Measurements from ENCODE around the gene ZNF609.

Gene ZNF609

GRCh38 chr15:64701482-64702184 lies 241.3 kb downstream of the ZNF609 start:
- no peak for DNase-seq

- DNase-seq: peak; percentile 83 to 84
Measured at GRCh38 chr15:64702816-64703631, 242.6 kb downstream of the ZNF609 start.

DNA sequence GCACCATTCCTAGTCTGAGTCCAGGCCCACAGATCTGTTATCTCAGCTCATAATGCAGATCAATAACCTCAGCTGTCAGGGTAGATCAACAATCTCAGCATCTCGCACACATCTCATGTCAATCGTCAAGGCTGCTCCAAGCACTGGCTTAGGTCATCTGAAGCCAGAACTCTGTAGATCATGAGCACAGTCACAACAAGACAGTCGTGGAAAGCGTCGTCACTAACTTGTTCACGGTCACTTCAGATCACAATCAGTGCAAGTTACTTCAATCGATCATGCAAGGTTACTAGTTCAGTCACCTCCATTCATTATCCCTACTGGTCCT lies 243.2 kb downstream of the ZNF609 start:
- no peak for DNase-seq

GRCh38 chr15:64705006-64705405 lies 244.6 kb downstream of the ZNF609 start:
- no peak for DNase-seq

DNA sequence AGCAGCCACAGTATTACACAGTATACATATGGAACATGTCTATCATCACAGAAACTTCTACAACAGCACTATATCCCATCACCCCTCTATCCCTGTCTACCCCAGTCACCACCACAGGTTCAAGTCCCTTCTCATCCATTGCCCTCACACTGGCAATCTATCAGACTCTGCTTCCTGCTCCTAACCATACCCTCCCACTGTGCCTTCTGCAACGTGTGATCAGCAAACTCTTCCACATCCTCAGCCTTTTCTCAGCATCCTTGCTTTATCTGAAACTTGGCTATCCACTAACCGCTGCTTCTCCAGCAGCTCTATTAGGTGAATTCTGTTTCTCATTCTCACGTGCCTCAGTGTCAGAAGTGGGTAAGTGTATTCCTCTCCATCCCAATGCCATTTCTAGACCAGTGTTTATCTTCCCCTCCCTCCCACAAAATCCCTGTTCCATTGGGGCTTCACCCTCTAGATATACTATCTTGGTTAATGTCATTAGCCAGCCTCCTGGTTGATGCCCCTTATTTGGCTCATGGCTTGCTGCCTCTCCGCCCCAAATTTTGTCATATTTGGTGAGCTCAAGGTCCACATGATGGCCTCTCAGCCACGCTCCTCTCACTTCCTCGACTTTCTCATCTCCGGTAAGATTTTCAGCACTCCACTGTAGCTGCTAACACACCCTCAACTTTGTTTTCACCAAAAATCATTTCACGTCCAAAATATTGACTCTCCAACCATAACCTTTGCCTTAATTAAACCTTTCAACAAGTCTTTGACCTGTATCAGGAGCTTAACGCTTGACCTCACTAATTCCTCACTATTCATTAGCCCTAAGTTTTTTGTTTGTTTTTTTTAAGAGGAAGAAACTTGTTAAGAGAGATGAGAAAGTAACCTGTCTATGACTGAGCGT lies 245.9 kb downstream of the ZNF609 start:
- no peak for DNase-seq

DNA sequence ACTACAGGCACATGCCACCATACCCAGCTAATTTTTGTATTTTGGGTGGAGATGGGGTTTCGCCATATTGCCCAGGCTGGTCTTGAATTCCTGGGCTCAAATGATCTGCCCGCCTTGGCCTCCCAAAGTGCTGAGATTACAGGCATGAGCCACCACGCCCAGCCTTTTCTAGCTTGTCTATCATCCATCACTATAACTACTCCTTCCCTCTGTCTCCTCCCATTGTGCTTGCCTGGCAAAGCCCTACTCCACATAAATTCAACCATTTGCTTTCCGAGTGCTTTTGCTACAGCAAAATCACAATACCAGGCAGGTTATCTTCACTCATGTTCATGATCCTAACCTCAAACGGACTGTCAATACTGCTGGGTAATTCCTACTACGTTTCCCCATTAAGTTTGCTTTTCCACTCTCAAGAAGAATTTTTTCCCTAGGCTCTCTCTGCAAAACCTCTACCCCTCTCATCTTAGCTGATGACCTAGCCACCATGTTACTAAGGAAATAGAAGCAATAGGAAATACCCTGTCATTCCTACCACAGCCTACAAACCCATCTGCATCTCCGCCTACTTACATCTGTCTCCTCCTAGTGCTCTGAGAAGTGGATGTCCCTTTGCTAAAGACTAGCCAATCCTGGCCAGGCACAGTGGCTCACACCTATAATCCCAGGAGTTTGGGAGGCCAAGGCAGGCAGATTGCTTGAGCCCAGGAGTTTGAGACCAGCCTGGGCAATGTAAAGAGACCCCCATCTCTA lies 250.5 kb downstream of the ZNF609 start:
- DNase-seq: no peak

DNA sequence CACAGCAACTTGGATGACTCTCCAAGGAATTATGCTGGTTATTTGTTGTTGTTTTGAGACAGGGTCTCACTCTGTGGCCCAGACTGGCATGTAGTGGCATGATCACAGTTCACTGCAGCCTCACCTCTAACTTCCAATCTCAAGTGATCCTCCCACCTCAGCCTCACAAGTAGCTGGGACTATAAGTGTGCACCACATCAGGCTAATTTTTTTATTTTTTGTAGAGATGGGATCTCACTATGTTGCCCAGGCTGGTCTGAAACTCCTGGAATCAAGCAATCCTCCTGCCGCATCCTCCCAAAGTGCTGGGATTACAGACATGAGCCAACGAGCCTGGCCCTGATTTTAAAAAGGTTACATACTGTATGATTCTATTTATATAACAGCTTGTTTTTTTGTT lies 252.0 kb downstream of the ZNF609 start:
- DNase-seq: no peak

DNA sequence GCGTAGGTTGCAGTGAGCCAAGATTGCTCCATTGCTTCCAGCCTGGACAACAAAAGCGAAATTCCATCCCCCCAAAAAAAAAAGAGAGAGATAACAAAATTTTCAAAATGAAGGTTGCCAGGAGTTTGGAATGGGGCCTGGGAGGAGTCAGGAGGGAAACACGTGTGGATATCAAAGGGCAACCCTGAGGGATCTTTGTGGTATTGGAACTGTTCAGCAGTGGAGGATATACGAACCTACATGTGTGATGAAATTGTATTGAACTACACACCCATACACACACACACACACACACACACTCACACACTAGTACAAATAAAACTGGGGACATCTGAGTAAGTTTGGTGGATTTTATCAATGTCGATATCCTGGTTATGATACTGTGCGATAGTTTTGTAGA lies 253.2 kb downstream of the ZNF609 start:
- DNase-seq: no peak

DNA sequence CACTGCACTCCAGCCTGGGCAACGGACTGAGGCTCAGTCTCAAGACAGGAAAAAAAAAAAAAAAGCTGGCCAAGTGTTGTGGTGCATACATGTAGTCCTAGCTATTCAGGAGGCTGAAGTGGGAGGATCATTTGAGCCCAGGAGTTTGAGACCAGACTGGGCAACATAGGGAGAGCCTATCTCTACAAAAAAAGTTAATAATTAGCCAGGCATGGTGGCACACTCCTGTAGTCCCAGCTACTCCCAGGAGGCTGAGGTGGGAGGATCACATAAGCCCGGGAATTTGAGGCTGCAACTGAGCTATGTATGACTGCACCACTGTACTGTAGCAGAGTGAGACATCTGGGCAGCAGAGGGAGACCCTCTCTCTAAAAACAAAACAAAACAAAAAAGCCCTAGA lies 256.1 kb downstream of the ZNF609 start:
- DNase-seq: no peak

GRCh38 chr15:64717130-64717529 lies 256.8 kb downstream of the ZNF609 start:
- DNase-seq: no peak

- DNase-seq: no peak
Measured at GRCh38 chr15:64717735-64718495, 257.5 kb downstream of the ZNF609 start.

DNA sequence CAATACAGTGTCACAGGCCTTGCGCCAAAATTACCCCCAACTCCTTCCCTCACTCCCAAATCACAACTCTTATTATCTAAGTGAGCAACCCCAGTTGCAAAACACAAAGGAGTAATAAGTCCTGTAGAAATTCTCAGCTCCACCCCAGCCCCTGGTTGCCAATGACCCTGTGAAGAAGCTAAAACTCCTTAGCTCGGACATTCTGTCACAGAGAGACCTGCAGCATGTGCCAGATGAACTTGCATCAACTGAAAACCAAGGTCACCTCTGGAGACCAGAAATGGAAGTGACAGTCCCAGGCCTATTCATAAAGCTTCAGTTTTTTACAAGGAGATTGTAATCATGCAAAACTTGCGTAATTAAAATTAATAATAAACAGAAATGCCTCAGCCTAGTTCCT lies 259.8 kb downstream of the ZNF609 start:
- no peak for DNase-seq

- no peak for DNase-seq
Measured at GRCh38 chr15:64730151-64730550, 269.8 kb downstream of the ZNF609 start.

- peak; percentile 44 to 67 for DNase-seq
Measured at GRCh38 chr15:64731012-64731804, 270.8 kb downstream of the ZNF609 start.

DNA sequence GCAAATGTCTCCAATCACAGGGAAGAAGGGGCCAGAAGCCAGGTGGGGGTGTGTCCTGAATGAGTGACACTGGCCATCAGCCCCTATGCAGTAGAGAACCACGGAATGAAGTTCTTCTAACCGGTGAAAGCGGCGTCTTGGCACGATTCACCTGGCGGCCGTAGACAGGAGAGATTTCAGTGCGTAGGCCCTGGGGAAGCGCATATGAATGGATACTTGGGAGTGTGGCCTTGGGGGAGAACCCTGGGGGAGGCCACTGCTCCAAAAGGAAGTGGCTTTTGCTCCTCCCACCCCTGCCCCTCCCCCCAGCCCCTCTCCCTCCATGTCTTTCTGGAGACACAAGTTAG lies 271.4 kb downstream of the ZNF609 start:
- no peak for DNase-seq

GRCh38 chr15:64732156-64732860 lies 271.9 kb downstream of the ZNF609 start:
- DNase-seq: no peak
